ENCODE measurements around the gene ABTB1. TPM values are rescaled to one million over a fixed set of nuclear protein-coding genes. Genes with fewer than 3 reads are reported as not detected.
"Not testable (repeated sequence)": the region's sequence is repeated elsewhere in the genome, so short reads cannot be mapped to it uniquely, and the experiment has no call there.

ABTB1 gene
- polyA plus RNA-seq, 12 donors, result 9.9 to 23.0 (median 12.8) TPM; not detected in 1

- no peak for DNase-seq
These were observed 25.4 kb upstream of the ABTB1 start for GRCh38 chr3:127647166-127647844.

- DNase-seq, result no peak
These were observed 24.9 kb upstream of the ABTB1 start for GRCh38 chr3:127647845-127648204.

GRCh38 chr3:127650236-127650635 is 22.5 kb upstream of the ABTB1 start:
- DNase-seq, result no peak

GRCh38 chr3:127651516-127652172 is 21.1 kb upstream of the ABTB1 start:
- DNase-seq, result no peak

GRCh38 chr3:127652246-127652995 is 20.3 kb upstream of the ABTB1 start:
- DNase-seq, result no peak

- DNase-seq, result no peak
These were observed 18.4 kb upstream of the ABTB1 start for GRCh38 chr3:127654374-127654773.

- not testable (repeated sequence) for DNase-seq
These were observed 17.8 kb upstream of the ABTB1 start for GRCh38 chr3:127654993-127655392.

- peak; percentile 25 for DNase-seq
These were observed 17.1 kb upstream of the ABTB1 start for GRCh38 chr3:127655641-127656040.

- no peak for DNase-seq
These were observed 15.8 kb upstream of the ABTB1 start for GRCh38 chr3:127656906-127657305.

GRCh38 chr3:127658234-127658633 is 14.5 kb upstream of the ABTB1 start:
- no peak for DNase-seq

GRCh38 chr3:127660621-127661251 is 12.0 kb upstream of the ABTB1 start:
- DNase-seq, result no peak

GRCh38 chr3:127661600-127661999 is 11.2 kb upstream of the ABTB1 start:
- DNase-seq, result no peak

- DNase-seq, result no peak
These were observed 10.7 kb upstream of the ABTB1 start for GRCh38 chr3:127662001-127662469.

GRCh38 chr3:127663151-127663550 is 9.6 kb upstream of the ABTB1 start:
- no peak for DNase-seq

GRCh38 chr3:127665165-127665564 is 7.6 kb upstream of the ABTB1 start:
- no peak for DNase-seq

GRCh38 chr3:127665586-127665985 is 7.2 kb upstream of the ABTB1 start:
- DNase-seq, result no peak

- no peak for DNase-seq
These were observed 6.1 kb upstream of the ABTB1 start for GRCh38 chr3:127666676-127667075.

- no peak for DNase-seq
These were observed 5.6 kb upstream of the ABTB1 start for GRCh38 chr3:127667119-127667681.

- no peak for DNase-seq
These were observed 3.8 kb upstream of the ABTB1 start for GRCh38 chr3:127668906-127669305.

GRCh38 chr3:127669541-127670228 is 3.1 kb upstream of the ABTB1 start:
- no peak for DNase-seq

- DNase-seq, result no peak
These were observed 2.6 kb upstream of the ABTB1 start for GRCh38 chr3:127670229-127670559.

Measured in muscle of arm (tissue), 12 donors.